A673 (cell line): Measurements from ENCODE around the gene MARK2.
A peak's percentile ranks its signal among the peaks of the same experiment; 100 is the strongest.

Experiments used
- EZH2 ChIP-seq: fragments of 200-600 bp; sonication (generic); IDR thresholded peaks from 2 replicates; pipeline ENCODE4 v1.6.1; 2017; ENCODE audit warnings: borderline replicate concordance, low read depth, mild to moderate bottlenecking, mixed read lengths, antibody characterized with exemption, low read length; ENCODE audit not compliant: poor library complexity, severe bottlenecking
- TF ChIP-seq, protein P1 (sequence below): fragments of 300-800, 200-600 bp; sonication (generic); conservative IDR thresholded peaks from 2 replicates; pipeline ENCODE4 v1.5.1; 2017; ENCODE audit warnings: low read depth, mild to moderate bottlenecking, antibody characterized with exemption, low read length, moderate library complexity, mixed read lengths

DNA sequence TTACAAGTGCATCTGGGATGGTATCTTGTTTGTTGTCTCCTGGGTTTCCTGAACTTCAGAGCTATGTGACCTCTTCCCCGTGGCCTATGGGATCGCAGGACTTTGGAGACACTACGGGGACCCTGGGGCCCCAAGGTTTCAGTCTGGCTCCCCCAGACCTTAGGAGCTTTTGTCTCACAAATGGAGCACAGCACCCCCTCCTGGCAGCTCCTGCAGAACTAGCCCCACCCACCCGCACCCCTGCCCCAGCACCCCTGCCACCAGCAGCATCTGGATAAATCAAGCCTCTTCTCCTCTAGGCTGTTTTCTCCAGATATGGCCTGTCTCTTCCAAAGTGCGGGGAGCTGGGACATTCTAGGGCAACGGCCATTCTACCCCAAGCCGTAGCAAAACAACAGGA lies 67.7 kb downstream of the MARK2 start:
- TF ChIP-seq, protein P1, sequence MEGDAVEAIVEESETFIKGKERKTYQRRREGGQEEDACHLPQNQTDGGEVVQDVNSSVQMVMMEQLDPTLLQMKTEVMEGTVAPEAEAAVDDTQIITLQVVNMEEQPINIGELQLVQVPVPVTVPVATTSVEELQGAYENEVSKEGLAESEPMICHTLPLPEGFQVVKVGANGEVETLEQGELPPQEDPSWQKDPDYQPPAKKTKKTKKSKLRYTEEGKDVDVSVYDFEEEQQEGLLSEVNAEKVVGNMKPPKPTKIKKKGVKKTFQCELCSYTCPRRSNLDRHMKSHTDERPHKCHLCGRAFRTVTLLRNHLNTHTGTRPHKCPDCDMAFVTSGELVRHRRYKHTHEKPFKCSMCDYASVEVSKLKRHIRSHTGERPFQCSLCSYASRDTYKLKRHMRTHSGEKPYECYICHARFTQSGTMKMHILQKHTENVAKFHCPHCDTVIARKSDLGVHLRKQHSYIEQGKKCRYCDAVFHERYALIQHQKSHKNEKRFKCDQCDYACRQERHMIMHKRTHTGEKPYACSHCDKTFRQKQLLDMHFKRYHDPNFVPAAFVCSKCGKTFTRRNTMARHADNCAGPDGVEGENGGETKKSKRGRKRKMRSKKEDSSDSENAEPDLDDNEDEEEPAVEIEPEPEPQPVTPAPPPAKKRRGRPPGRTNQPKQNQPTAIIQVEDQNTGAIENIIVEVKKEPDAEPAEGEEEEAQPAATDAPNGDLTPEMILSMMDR, result peak; percentile 42; the same call in 1 of the 2 replicates
- no peak for TF ChIP-seq EZH2
